Endothelial cell (in vitro differentiated cells): Measurements from ENCODE around the gene HIVEP3. TPM values are rescaled to one million over a fixed set of nuclear protein-coding genes. Genes with fewer than 3 reads are reported as not detected.

Source experiments
- DNase-seq: peaks from one replicate; pipeline ENCODE4 v3.0.0; 2021; ENCODE audit warnings: low spot score
- H3K27ac Mint-ChIP-seq: one replicate; pipeline ENCODE4 v1.8.0; 2021; ENCODE audit warnings: mixed read lengths, inconsistent platforms; ENCODE audit not compliant: unreplicated experiment
- H3K27me3 Mint-ChIP-seq: one replicate; pipeline ENCODE4 v1.8.0; 2021; ENCODE audit warnings: mild to moderate bottlenecking, moderate library complexity, mixed read lengths, inconsistent platforms; ENCODE audit not compliant: unreplicated experiment
- H3K36me3 Mint-ChIP-seq: one replicate; pipeline ENCODE4 v1.8.0; 2021; ENCODE audit warnings: mild to moderate bottlenecking, low read depth, mixed read lengths, inconsistent platforms; ENCODE audit not compliant: unreplicated experiment
- H3K4me1 Mint-ChIP-seq: one replicate; pipeline ENCODE4 v1.8.0; 2021; ENCODE audit warnings: mild to moderate bottlenecking, mixed read lengths, inconsistent platforms; ENCODE audit not compliant: unreplicated experiment
- H3K4me3 Mint-ChIP-seq: one replicate; pipeline ENCODE4 v1.8.0; 2021; ENCODE audit warnings: mild to moderate bottlenecking, mixed read lengths, inconsistent platforms; ENCODE audit not compliant: unreplicated experiment
- H3K9me3 Mint-ChIP-seq: one replicate; pipeline ENCODE4 v1.8.0; 2021; ENCODE audit warnings: mixed read lengths, inconsistent platforms; ENCODE audit not compliant: unreplicated experiment
- total RNA-seq: library from RNA; stranded (reverse); fragmentation: NEBNext Ultra II Directional; extraction: Animal tissue kit (Norgen Biotek cat#: 25700); gene quantifications from one replicate; pipeline ENCODE4 v1.2.1, GENCODE V29; 2021; ENCODE audit not compliant: unreplicated experiment
- TF ChIP-seq, protein P1 (sequence below): fragments of 200-600 bp; sonication (generic); IDR thresholded peaks from one replicate; pipeline ENCODE4 v1.5.0; 2021; ENCODE audit warnings: antibody characterized with exemption; ENCODE audit not compliant: unreplicated experiment

HIVEP3 gene
- total RNA-seq, 1 donor from 2014 or later: 8.9 TPM

DNA sequence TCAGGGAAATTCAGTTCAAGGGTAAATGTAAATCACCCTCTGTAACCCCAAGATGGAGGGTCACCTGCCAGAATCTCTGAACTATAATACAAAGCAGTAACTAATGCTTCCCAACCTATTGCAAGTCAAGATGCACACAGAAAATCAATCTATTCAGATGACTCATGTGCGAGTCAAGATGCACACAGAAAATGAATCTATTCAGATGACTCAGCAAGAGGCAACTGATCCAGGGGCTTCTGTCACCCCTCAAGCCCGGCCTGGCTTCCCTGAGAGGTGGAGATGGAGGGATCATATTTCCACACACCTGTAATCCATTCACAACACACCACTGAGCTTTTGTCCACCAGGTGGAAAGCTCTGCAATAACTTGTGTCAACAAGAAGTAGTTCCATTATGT is 17.4 kb upstream of the HIVEP3 start:
- TF ChIP-seq, protein P1, sequence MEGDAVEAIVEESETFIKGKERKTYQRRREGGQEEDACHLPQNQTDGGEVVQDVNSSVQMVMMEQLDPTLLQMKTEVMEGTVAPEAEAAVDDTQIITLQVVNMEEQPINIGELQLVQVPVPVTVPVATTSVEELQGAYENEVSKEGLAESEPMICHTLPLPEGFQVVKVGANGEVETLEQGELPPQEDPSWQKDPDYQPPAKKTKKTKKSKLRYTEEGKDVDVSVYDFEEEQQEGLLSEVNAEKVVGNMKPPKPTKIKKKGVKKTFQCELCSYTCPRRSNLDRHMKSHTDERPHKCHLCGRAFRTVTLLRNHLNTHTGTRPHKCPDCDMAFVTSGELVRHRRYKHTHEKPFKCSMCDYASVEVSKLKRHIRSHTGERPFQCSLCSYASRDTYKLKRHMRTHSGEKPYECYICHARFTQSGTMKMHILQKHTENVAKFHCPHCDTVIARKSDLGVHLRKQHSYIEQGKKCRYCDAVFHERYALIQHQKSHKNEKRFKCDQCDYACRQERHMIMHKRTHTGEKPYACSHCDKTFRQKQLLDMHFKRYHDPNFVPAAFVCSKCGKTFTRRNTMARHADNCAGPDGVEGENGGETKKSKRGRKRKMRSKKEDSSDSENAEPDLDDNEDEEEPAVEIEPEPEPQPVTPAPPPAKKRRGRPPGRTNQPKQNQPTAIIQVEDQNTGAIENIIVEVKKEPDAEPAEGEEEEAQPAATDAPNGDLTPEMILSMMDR: no peak
- no peak overlapping the region for H3K4me3 Mint-ChIP-seq

DNA sequence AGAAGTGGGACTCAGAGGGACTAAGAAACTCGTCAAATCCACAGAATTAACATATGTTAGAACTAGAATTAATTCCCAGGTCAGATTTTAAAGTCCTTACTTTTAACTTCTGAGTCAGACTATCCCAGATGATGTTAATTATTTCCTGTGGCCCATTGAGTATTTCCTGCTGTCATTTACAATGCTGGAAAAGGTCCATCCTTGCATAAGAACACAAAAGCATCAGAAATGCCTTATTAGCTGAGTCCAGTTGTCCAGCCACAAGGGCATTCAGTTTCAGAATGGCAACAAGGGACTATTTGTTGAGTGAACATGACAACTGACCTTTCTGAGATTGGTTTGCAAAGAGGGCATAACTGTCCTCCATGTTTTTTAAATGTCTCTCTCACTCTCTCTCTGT is 16.5 kb upstream of the HIVEP3 start:
- Mint-ChIP-seq H3K27ac (no peak overlapping the region), H3K4me1 (no peaks in the 10 kb centered on the region), H3K36me3 (no peaks in the 10 kb centered on the region), H3K4me3 (no peak overlapping the region), H3K27me3 (peaks cover 2% of the 10 kb centered on the region), H3K9me3 (no peaks in the 10 kb centered on the region)
- TF ChIP-seq, protein P1: no peak
- no peak for DNase-seq

More for the DNA sequence above, 17.4 kb upstream of the HIVEP3 start:
- no peak for DNase-seq
- Mint-ChIP-seq H3K36me3 (no peaks in the 10 kb centered on the region), H3K4me1 (no peaks in the 10 kb centered on the region), H3K9me3 (no peaks in the 10 kb centered on the region), H3K27me3 (peaks cover 2% of the 10 kb centered on the region), H3K27ac (no peak overlapping the region)

DNA sequence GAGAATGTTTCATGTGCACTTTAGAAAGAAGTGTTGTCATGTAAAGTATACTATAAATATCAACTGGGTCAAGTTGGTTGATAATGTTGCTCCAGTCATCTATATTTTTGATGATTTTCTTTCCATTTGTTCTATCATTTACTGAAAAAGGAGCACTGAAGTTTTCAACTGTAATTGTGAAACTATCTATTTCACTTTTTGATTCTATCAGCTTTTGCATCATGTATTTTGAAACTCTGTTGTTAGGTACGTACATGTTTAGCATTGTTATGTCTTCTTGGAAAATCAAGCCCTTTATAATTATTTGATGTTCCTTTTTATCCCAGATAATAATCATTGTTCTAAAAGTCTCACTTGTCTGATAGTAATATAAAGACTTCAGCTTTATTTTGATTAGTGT is 14.4 kb upstream of the HIVEP3 start:
- no peak for DNase-seq
- no peak overlapping the region for H3K4me3 Mint-ChIP-seq
- H3K4me1 Mint-ChIP-seq: no peaks in the 10 kb centered on the region
- no peaks in the 10 kb centered on the region for H3K27me3 Mint-ChIP-seq
- H3K9me3 Mint-ChIP-seq: no peaks in the 10 kb centered on the region
- TF ChIP-seq, protein P1: no peak
- no peaks in the 10 kb centered on the region for H3K36me3 Mint-ChIP-seq
- H3K27ac Mint-ChIP-seq: no peak overlapping the region

DNA sequence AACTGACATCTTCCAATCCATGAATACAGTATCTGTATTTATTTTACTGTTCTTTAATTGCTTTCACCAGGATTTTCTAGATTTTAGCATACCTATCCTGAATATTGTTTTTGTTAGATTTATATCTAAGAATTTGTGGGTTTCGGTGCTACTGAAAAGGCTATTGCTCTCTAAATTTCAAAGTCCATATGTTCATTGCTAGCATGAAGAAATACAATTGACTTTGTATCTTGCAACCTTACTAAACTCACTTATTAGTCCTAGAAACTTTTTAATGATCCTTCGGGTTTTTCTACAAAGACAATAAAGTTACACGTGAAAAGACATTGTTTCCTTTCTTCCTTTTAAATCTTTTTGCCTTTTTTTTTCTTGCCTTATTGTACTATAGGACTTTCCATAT is 12.9 kb upstream of the HIVEP3 start:
- Mint-ChIP-seq H3K27ac (no peak overlapping the region), H3K4me1 (no peaks in the 10 kb centered on the region), H3K4me3 (no peak overlapping the region), H3K9me3 (no peaks in the 10 kb centered on the region), H3K36me3 (no peaks in the 10 kb centered on the region), H3K27me3 (no peaks in the 10 kb centered on the region)
- DNase-seq: no peak
- TF ChIP-seq, protein P1: no peak

DNA sequence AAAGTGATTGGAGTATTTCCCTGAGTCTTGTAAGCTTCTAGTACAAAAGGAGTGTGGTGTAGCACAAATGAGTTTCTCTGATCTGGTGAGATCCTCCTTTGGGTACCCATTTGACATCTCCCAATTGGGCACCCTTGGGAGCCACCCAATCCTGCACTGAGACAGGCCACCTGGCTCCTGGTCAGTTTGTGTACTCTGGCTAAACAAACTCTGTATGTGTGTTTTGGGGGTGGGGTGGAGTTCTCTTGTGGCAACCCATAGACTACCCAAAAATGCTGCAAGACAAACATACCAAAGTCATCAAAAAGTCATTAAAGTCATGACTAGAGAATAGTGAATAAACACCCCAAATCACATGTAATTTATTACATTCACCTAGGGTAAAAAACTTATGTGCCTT is 8.4 kb upstream of the HIVEP3 start:
- TF ChIP-seq, protein P1: no peak
- Mint-ChIP-seq H3K9me3 (no peaks in the 10 kb centered on the region), H3K4me3 (no peak overlapping the region), H3K27ac (no peak overlapping the region), H3K4me1 (no peaks in the 10 kb centered on the region), H3K36me3 (peaks cover 4% of the 10 kb centered on the region), H3K27me3 (no peaks in the 10 kb centered on the region)
- DNase-seq: no peak
